DOHH2 (cell line): Measurements from ENCODE around the gene MAP4K1.

ENCODE experiments used
- EZH2phosphoT487 ChIP-seq: fragments of 200-600 bp; sonication (generic); IDR thresholded peaks from 2 replicates; pipeline ENCODE4 v1.6.1; 2017; ENCODE audit warnings: borderline replicate concordance, mild to moderate bottlenecking, antibody characterized with exemption, low read length, moderate library complexity, mixed read lengths
- TF ChIP-seq, protein P1 (sequence below): fragments of 200-600 bp; sonication (generic); IDR thresholded peaks from one replicate; pipeline ENCODE4 v1.5.1; 2014; ENCODE audit warnings: antibody characterized with exemption, mild to moderate bottlenecking, low read depth, low read length; ENCODE audit not compliant: poor library complexity, severe bottlenecking

- TF ChIP-seq, protein P1, sequence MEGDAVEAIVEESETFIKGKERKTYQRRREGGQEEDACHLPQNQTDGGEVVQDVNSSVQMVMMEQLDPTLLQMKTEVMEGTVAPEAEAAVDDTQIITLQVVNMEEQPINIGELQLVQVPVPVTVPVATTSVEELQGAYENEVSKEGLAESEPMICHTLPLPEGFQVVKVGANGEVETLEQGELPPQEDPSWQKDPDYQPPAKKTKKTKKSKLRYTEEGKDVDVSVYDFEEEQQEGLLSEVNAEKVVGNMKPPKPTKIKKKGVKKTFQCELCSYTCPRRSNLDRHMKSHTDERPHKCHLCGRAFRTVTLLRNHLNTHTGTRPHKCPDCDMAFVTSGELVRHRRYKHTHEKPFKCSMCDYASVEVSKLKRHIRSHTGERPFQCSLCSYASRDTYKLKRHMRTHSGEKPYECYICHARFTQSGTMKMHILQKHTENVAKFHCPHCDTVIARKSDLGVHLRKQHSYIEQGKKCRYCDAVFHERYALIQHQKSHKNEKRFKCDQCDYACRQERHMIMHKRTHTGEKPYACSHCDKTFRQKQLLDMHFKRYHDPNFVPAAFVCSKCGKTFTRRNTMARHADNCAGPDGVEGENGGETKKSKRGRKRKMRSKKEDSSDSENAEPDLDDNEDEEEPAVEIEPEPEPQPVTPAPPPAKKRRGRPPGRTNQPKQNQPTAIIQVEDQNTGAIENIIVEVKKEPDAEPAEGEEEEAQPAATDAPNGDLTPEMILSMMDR, result no peak
- TF ChIP-seq EZH2phosphoT487, result no peak
These were observed 49.1 kb upstream of the MAP4K1 start for GRCh38 chr19:38666663-38667511.
